Stimulated activated CD4-positive, alpha-beta T cell treated with anti-CD3 and anti-CD28 coated beads, Interleukin-4, amount 100 ng/mL, for 4 hours (primary cell): ENCODE data around the gene OR2F1.
"Not testable (repeated sequence)": the region's sequence is repeated elsewhere in the genome, so short reads cannot be mapped to it uniquely, and the experiment has no call there.

ENCODE experiments used
- DNase-seq, 2 experiments: peaks; one replicate each; pipeline ENCODE4 v3.0.0-alpha.2; 2020

The OR2F1 gene

DNA sequence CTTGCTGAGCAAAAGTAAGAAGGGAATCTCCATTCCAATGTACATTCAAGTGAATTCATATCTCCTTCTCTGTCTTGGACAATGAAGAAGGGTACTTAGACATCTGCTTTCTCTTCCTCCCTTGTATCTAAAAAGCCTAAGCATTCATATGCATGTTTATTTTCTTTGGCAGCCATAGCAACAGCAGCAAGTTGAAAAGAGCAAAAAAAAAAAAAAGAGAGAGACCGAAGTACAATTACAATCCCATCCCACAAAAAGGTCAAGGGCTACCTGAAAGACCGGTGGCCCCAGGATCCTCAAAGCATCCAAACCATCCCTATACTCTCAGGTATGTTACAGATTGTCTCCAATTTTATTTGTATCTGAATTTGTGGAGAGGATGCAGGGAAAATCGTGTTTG, 4.1 kb downstream of the OR2F1 start:
- DNase-seq, result no peak

DNA sequence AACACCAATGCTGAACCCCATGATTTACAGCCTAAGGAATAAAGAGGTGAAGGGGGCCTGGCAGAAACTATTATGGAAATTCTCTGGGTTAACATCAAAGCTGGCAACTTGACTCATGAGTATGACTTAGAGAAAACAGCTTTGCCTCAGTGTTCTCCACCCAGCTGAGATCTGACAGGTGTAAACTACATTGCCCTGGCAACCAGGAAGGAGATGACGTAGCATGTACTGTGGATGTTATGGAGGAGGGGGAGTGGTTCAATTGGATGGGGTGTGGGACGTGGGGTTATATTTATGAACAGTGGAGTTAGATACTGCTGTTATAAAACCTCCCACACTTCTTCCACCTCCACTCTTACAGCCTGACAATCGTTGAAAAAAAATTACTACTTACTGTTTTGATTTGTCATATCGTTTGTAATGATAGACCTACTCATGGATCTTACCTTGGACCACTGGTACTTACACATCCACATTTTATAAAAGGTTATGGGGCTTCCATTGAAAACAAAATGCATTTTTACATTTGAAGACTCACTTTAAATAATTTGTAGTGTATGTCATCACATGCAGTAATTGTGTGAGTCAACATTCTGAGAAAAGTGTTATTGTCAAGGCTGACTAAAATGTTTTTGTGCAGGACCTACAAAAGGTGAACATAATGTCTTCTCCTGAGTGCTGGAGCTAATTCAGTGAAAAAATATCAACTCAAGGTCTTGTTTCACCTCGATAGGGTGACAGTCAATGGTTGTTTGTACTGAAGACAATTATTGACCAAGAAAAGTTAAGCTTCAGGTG, 6.4 kb downstream of the OR2F1 start:
- DNase-seq, result no peak

DNA sequence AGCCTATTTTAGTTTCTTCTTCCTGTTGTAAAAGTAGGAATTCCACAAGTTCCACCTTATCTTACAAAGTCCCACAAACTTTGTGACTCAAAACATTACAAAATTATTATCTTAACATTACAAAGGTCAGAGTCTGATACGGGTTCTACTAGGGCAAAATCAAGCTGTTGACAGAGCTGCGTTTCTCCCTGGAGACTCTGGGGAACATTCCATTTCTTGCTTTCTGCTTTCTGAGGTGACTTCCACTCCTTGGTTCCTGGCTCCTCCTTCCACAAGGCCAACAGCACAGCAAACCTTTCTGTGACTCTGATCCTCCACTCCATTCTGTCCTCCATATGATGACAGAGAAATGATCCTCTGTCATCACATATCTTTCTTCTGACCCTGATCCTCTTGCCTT, 10.6 kb downstream of the OR2F1 start:
- DNase-seq, result no peak

DNA sequence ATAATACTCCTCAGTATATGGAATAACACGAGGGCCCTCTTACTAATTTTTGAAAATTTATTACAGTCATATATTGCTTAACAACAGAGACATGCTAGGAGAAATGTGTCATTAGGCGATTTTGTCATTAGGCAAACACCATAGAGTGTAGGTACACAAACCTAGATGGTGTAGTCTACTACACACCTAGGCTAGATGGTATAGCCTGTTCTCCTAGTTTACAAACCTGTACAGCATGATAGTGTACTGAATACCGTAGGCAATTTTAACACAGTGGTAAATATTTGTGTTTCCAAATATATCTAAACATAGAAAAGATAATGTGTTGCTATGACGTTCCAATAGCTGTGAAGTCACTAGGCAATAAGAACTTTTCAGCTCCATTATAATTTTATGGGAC, 12.8 kb downstream of the OR2F1 start:
- DNase-seq, result no peak

DNA sequence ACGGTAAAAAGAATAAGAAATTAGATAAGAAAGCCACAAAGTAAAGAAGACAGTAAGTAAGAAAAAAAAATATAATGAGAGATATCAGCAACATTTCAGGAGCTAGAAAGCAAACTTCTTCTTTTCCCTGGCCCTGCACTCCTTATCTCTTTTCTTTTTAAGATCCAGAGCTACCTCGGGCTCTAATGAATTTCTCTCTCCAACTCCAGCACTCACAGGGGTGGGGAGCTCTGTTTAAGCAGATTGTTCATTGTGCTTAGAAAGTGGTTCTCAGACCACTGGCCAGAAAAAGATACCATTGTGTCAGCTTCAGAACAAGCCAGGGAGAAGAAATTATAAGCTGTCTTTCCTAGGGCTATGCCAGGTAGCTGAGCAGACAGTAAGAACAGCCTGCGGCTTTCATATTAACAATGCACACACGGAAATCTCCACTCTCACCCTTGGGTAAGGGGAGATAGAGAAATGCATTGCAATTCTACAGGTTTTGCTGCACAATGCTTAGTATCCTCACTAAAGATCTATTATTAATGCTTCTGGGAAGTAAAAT, 19.3 kb downstream of the OR2F1 start:
- DNase-seq, result no peak

DNA sequence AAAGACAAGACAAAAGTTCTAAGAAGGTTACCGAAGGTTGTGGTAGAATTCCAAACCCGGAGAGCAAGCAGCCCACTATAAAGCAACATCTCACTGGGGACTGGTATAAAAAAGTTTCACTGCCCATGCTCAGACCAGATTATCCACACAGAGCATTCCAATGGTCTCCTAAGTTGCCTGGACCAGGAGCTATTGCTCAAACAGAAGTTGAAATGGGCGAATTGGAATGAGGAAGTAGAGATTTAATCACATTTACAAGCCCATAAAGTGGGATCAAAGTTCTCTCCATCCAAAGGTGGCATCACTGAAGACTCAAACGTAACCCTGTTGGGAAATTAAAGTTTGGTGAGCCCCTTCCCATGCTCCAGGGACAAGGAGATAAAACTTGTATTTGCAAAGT, 19.8 kb downstream of the OR2F1 start:
- no peak for DNase-seq

DNA sequence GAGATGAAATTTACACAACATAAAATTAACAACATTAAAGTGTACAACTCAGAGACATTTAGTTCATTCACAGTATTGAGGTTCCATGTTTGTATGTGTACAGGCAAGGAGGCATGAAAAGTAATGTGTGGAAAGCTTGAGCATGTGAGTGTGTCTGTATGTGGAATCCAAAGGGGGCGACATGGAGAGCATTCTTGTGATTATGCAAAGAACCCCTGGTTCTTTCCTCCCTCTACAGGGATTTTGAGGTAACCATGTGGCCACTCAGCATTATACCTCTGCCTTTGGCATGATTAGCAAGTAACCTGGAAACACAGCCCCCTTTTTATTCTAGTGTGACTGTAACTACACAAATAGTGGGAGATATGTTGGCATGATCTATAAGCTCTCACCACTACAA, 21.0 kb downstream of the OR2F1 start:
- DNase-seq, result no peak

DNA sequence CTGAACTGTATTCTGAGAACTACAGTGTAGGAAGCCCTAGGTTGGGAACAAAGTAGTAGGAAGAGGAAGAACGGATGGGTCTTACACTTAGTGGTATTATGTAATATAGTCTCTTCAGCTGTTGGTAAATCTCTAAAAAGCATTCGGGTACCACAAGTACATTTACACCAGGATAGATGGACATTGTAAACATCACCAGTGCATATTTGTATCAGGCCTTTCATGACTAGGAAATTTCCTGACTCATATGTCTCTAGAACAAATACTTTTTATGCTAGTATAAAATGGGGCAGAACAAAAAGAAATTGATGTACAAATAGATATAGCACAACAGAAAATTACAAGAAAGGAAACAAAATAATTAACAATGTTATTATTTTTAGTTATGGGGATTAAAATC, 23.9 kb downstream of the OR2F1 start:
- DNase-seq, result no peak

DNA sequence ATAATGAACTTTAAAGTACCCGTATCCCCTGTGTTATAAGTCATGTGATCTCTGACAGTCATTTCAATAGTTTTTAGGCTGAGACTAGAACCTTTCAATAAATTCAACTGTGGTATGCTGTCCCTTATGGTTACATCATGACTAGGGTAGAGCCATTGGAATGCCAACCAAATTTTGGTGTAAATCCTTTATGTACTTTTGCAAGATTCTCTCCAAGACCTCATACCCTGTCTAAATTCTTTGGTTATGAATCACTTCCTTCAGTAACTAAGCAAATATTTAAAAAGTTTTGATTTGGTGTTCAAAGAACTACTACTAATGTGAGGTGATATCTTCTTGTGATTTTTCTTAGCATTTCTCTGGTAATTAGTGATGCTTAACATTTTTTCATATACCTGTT, 24.7 kb downstream of the OR2F1 start:
- DNase-seq, result no peak

DNA sequence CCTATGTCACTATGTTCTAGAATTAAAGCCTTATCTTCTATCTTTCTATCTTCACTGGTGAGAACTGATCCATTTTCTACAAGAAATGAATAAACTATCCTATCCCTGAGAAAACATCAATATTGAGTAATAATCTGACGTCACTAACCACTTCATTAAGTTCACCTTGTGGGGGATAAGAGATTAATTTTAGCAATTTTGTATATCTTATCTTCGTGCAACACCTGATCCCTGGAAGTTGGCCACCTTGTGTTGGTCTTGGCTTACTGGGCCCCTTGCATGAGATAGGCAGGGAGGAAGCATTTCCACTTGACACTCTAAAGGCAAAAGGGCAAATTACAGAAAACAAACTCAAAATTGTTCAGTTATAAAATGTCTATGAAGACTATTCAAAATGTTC, 25.4 kb downstream of the OR2F1 start:
- DNase-seq, result no peak

DNA sequence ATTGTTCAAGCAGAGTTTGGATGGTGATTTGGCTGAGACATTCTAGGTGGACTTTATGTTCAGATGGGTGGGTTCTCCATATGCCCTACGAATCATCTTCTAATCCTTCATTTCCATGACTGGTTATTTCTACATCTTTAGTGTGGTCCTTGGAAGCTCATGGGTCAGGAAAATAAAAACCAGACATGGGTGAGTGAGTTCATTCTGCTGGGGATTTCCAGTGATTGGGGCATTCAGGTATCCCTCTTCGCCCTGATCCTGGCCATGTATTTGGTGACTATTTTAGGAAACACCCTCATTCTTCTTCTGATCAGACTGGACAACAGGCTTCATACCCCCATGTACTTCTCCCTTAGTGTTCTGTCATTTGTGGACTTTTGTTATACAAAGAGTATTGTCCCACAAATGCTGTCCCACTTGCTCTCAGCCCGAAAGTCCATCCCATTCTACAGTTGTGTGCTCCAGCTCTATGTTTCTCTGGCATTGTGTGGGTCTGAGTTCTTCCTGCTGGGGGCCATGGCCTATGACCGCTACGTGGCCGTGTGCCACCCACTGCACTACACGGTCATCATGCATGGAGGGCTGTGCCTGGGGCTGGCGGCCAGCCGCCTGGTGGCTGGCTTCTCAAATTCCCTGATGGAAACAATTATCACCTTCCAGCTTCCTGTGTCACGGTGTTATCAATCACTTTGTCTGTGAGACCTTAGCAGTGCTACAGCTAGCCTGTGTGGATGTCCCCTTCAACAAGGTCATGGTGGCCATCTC, 26.3 kb downstream of the OR2F1 start:
- DNase-seq, result no peak

DNA sequence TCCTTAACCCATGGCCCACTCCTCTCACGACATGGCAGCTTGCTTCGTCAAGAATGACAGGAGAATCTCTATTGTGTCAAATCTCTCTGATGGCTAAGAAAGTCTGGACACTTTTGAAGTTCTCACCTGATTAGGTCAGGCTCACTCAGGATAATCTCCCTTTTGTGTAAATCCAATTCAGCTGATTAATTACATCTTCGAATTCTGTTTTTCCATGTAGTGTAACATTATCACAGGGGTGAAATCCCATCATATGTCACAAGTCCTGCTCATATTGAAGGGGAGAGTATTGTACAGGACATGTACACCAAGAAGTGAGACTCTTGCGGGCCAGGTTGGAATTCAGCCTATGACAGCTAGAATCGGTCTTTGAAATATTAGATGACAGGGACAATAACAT, 29.3 kb downstream of the OR2F1 start:
- no peak for DNase-seq

DNA sequence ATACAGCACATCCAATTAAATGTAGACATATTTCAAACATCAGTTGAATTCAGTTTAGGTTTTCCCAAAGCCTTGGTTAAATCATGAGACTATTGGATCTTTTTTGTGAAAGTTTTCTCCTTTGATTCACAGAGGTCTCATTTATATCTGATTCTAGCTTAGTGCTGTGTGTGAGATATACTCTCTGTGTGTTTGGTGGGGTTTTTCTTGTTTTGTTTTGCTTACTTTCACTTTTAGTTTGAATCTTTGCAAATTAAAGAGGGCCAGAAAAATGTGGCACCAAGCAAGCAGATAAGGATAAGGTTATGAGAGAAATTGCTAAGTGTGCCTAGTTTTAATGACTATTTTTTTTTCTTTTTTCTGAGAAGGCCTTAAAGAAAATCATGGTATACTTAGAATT, 32.9 kb downstream of the OR2F1 start:
- DNase-seq, result no peak

DNA sequence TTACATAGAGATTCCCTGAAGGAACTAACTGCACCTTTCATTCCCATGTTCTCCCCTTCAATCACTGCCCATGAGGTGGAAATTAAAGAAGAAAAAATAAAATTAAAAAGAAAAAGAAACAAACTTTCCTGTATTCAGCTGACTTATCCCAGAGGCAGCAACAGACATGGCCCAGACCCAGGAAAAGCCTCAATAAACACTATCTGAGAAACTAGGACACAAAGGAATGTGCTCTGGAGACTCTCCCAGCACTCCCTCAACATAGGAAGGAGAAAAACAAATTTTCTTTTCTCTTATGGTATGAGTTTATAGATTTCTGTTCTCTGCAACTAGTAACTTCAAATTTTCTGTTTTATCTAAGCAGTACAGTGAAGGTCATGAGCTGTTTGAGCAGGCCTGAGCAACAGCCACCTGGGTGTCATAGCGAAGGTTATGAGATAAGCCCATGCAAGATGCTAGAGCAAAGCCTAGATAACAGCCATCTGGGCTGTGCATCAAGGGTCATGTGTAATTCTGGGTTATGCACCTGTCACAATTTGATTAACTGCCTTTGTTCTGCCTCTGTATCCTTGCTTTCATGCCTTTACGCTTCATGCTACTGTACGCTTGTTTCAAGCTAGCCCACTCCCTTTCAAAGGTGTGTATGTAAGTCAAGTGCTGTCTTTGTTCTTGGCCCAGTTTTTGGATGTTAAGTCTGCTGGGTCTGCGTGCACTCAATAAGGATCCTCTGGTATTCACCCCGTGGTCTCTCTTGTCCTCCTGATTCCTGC, 34.5 kb downstream of the OR2F1 start:
- no peak for DNase-seq

DNA sequence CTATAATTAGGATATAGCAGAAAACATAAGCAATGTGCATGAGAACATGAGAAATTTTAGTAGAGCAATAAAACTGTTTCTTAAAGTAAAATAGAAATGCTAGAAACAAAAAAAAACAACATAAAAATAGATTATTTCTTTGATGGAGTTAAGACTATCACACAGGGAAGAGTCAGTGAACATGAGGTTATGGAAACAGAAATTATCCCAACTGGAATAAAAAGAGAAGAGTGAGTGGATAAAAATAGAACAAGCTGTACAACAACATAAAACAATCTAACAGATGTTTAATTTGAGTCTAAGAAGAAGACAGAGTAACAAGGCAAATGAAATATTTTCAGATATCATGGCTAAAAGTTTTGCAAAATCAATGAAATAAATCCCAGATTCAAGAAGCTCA, 38.0 kb downstream of the OR2F1 start:
- no peak for DNase-seq

DNA sequence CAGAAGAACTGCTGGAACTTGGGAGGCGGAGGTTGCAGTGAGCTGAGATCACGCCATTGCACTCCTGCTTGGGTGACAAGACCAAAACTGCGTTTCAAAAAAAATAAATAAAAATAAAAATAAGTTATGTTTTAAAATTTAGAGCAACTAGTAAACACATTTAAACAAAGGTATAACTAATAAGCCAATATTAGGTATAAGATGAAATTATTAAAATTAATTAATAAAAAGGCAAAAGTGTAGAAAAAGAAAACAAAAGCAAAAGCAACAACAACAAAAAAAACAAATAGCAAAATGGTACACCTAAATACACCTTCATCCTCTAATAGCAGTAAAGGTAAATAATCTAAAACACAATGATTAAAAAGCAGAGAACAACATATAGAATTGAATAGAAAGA, 39.3 kb downstream of the OR2F1 start:
- DNase-seq, result no peak

DNA sequence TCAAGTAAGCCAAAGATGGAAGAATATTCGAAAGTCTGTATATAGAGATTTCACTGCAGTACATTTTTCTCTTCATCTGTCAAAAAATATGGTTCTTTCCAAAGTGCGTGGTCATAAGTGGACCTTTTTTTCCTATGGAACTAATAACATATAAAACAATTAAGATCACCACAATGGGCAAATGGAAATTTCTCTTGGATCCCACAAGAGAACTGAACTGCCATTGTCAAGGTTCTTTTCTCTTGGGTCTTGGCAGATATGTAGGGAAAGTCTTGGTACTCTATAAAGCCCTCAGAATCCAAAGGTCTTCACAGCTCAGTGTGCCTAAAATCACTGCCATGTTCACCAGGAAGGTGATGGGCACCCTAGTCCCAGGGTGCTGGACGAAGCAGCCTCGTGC, 45.4 kb downstream of the OR2F1 start, which contains the start of gene OR6B1:
OR6B1 (plus strand) TSS at position 301 of the 400 bp plus-strand sequence. CDS start 3,677 bp downstream, outside the sequence.
- DNase-seq, result no peak

DNA sequence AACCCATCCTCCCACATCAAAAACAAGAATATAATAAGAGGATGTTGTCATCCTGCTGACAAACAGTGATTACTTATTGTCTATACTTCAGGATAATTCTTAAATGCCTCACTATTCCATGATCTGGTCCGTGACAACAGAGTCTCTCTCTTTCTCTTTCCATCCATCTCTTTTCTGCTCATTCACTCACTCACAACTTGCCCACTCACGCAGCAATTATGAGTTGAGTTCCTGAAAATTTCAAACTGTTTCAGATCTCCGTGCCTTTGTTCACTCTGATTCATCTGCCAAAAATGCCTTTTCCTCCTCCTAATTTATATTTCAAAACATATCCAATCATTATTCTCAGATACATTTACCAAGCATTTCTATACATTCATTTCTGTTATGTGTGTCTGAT, 46.9 kb downstream of the OR2F1 start:
- no peak for DNase-seq

DNA sequence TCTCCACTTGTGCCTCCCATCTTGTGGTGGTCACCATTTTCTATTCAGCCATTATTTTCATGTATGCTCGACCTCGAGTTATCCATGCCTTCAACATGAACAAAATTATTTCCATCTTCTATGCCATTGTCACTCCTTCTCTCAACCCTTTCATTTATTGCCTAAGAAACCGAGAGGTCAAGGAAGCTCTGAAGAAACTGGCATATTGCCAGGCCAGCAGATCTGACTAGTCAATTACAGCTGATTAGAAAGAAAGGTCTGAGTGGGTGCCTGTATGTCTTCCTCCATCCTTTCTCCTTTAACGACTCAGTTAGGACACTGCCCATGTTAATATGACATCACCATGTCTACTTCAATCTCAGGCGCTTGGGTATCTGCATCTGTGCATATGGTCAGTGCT, 50.1 kb downstream of the OR2F1 start:
- no peak for DNase-seq

DNA sequence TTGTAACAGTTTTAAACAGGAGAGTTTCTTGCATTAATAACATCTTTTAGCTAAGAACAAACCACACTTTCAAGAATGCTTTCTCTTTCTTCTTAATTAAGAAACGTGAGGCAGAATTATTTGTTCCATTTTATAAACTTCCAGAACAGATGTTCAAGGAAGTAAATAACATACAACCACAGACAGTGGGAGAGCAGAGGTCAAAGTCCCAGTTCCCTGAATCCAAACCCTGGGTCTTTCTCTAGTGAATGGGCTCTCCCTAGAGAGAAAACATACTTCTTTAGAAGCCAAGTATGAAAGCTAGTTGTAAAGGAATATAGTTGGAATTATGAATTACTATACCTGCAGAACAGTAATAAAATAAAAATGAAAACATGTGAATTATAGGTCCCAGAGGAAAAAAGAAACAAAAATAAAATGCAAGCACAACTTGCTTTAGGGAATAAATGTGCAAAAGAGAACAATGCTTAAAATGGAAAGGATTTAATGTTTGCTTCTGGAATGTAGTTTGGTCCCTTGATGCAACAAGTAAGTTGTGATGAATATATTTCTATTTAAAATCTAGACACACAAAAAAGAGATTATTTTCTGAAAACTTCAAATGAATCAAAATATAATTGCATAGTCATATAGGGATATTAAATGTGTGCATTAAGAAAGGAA, 51.5 kb downstream of the OR2F1 start:
- DNase-seq, result no peak

DNA sequence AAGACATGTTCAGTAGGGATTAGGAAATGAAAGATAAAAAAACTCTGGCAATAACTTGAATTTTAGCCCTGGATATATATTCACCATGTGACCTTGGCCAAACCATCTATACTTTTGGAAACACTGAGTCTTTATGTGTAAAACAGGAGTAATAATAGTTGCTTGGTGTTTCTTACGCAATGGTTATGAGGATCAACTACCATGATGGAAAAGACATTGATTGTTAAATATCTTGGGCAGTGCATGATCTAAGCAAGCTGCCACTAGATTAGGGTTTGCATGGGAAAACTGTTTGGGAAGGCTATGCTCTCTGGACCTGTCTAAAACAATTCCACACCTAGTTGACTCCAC, 52.0 kb downstream of the OR2F1 start:
- no peak for DNase-seq

DNA sequence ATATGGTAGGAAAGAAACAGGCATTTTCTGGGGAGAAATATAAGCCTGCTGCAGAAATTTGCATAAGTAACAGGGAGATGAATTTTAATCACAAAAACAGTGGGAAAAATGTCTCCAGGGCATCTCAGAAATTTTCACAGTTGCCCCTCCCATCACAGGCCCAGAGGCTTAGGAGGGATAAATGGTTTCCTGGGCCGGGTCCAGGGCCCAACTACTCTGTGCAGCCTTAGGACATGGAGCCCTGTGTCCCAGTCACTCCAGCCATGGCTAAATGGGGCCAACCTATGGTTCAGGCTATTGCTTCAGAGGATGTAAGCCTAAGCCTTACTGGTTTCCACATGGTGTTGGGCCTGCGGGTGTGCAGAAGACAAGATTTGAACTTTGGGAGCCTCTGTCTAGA, 54.7 kb downstream of the OR2F1 start:
- no peak for DNase-seq

DNA sequence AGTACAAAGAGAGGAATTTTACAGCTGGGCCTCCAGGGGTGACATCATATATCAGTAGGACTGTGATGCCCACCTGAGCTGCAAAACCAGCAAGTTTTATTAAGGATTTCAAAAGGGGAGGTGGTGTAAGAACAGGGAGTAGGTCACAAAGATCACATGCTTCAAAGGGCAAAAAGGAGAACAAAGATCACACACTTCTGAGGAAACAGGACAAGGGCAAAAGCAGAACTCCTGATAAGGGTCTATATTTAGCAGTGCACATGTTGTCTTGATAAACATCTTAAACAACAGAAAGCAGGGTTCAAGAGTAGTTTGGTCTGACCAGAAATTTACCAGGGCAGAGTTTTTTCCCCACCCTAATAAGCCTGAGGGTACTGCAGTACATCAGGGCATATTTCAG, 55.4 kb downstream of the OR2F1 start:
- DNase-seq, result not testable (repeated sequence)
